ENCODE results near the gene SACM1L. TPM values are rescaled to one million over a fixed set of nuclear protein-coding genes. Genes with fewer than 3 reads are reported as not detected.

Gene SACM1L
- total and polyA plus RNA-seq, 2 experiments from 2014 or later, result 32.8 to 37.5 TPM

DNA sequence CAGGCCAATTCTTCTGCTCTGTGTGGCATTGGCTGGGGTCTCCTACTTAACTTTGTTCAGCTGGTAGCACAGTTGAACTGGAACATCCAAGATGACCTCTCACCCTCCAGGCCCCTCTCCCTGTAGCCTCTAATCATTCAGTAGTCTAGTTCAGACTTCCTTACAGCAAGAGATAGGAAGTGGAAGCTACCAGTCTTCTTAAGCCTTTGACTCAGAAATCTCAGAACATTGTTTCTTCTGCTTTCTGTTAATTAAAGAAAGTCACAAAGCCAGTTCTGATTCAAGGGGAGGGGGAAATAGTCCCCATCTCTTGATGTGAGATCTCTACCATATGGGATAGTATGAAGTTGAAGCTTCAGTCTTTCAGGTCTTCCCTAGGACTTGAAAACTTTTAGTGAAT, 18.8 kb upstream of the SACM1L start:
- no peak for DNase-seq (ENCODE audit: low read depth in 1 of 2, low spot score in 1 of 2)
- no peak overlapping the region for H3K27ac ChIP-seq
- TF ChIP-seq, protein P1, sequence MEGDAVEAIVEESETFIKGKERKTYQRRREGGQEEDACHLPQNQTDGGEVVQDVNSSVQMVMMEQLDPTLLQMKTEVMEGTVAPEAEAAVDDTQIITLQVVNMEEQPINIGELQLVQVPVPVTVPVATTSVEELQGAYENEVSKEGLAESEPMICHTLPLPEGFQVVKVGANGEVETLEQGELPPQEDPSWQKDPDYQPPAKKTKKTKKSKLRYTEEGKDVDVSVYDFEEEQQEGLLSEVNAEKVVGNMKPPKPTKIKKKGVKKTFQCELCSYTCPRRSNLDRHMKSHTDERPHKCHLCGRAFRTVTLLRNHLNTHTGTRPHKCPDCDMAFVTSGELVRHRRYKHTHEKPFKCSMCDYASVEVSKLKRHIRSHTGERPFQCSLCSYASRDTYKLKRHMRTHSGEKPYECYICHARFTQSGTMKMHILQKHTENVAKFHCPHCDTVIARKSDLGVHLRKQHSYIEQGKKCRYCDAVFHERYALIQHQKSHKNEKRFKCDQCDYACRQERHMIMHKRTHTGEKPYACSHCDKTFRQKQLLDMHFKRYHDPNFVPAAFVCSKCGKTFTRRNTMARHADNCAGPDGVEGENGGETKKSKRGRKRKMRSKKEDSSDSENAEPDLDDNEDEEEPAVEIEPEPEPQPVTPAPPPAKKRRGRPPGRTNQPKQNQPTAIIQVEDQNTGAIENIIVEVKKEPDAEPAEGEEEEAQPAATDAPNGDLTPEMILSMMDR (IDR thresholded peaks at IDR 0.05; ENCODE audit: low read depth, low read length), result no peak
- H3K9me3 ChIP-seq (ENCODE audit: low read depth), result no peaks in the 10 kb centered on the region
- H3K4me3 ChIP-seq, result no peak overlapping the region
- no peaks in the 10 kb centered on the region for H3K27me3 ChIP-seq
- H3K4me1 ChIP-seq (ENCODE audit: low read depth), result no peaks in the 10 kb centered on the region
- peaks cover 8% of the 10 kb centered on the region for H3K36me3 ChIP-seq

GRCh38 chr3:45670991-45671390, 18.2 kb upstream of the SACM1L start:
- DNase-seq (ENCODE audit: low read depth in 1 of 2, low spot score in 1 of 2), result peak in 1 of 2 donors; percentile 55
- H3K9me3 ChIP-seq (ENCODE audit: low read depth), result no peaks in the 10 kb centered on the region
- no peak overlapping the region for H3K27ac ChIP-seq
- H3K4me1 ChIP-seq (ENCODE audit: low read depth), result peaks cover under 1% of the 10 kb centered on the region
- no peak overlapping the region for H3K4me3 ChIP-seq
- TF ChIP-seq, protein P1 (IDR thresholded peaks at IDR 0.05; ENCODE audit: low read depth, low read length), result no peak
- no peaks in the 10 kb centered on the region for H3K27me3 ChIP-seq
- H3K36me3 ChIP-seq, result peaks cover 8% of the 10 kb centered on the region

DNA sequence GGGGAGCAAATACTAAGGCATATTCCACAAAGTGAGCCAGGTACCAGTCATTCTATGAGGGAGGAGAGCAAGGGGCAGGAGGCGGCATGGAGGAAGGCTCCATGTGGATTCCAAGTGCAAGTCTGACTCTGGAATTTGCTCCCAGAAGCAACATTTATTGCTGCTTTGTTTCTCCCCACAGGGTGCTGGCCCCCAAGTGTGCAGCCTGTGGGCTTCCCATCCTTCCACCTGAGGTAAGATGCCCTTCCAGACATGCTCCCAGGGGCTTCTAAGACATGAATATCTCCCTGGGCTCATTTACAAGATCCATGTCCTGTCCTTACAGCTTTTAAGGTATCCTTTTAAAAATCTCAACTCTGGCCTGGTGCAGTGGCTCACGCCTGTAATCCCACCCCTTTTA, 15.9 kb upstream of the SACM1L start:
- no peak for DNase-seq (ENCODE audit: low read depth in 1 of 2, low spot score in 1 of 2)
- Histone ChIP-seq H3K27me3 (no peaks in the 10 kb centered on the region), H3K27ac (no peak overlapping the region), H3K9me3 (ENCODE audit: low read depth) (no peaks in the 10 kb centered on the region), H3K36me3 (peaks cover 6% of the 10 kb centered on the region), H3K4me1 (ENCODE audit: low read depth) (peaks cover 7% of the 10 kb centered on the region), H3K4me3 (no peak overlapping the region)
- TF ChIP-seq, protein P1 (IDR thresholded peaks at IDR 0.05; ENCODE audit: low read depth, low read length), result no peak

DNA sequence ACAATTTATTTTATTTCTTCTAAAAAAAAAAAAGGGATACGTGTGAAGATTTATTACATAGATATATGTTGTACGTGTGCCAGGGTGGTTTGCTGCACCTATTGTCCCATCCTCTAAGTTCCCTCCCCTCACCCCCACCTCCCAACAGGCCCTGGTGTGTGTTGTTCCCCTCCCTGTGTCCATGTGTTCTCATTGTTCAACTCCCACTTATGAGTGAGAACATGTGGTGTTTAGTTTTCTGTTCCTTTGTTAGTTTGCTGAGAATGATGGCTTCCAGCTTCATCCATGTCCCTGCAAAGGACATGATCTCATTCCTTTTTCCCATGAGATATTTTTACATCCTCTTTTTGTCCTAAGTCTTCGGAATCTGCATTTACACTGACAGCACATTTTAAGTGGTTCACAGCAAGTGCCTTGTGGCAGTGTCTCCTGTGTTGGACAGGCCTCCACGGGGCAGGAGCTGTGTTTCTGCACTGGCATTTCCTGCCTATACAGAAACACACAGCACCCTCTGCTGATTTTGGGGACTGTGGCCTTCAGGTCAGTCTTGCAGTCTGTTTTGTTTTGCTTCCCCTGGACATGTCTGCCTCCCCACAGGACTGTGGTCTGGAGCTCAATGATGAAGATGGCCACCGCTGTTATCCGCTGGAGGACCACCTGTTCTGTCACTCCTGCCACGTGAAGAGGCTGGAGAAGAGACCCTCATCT, 12.7 kb upstream of the SACM1L start:
- H3K36me3 ChIP-seq, result peaks cover 3% of the 10 kb centered on the region

DNA sequence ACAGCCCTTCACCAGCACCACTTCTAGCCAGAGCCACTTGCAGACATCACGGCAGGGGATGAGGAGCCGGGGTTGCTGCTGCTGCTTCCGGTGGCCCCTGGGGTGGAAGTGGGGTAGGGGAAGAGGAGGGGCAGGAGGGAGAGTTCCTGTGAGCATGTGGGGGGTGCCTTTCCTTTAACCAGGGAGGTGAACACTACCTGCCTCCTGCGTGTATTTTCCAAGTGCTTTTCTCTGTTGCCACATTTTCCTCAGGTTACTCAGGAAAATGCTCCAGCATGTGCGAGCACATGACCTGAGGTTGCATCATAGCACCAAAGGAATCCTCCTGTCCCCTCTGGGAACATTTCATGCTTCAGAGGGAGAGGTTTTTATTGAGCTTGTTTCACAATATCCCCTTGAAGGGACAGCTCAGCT, 12.2 kb upstream of the SACM1L start:
- no peaks in the 10 kb centered on the region for H3K27me3 ChIP-seq
- TF ChIP-seq, protein P1 (IDR thresholded peaks at IDR 0.05; ENCODE audit: low read depth, low read length), result no peak
- H3K27ac ChIP-seq, result peak overlapping the region; percentile 75
- H3K36me3 ChIP-seq, result no peaks in the 10 kb centered on the region
- no peak overlapping the region for H3K4me3 ChIP-seq
- peak in 1 of 2 donors; percentile 77 for DNase-seq (ENCODE audit: low read depth in 1 of 2, low spot score in 1 of 2)
- H3K4me1 ChIP-seq (ENCODE audit: low read depth), result peaks cover 27% of the 10 kb centered on the region
- no peaks in the 10 kb centered on the region for H3K9me3 ChIP-seq (ENCODE audit: low read depth)

More for the DNA sequence above, 12.7 kb upstream of the SACM1L start:
- H3K27me3 ChIP-seq, result no peaks in the 10 kb centered on the region
- peak overlapping the region; percentile 75 for H3K27ac ChIP-seq
- DNase-seq (ENCODE audit: low read depth in 1 of 2, low spot score in 1 of 2), result no peak
- TF ChIP-seq, protein P1 (IDR thresholded peaks at IDR 0.05; ENCODE audit: low read depth, low read length), result no peak
- no peak overlapping the region for H3K4me3 ChIP-seq
- H3K4me1 ChIP-seq (ENCODE audit: low read depth), result peaks cover 23% of the 10 kb centered on the region
- H3K9me3 ChIP-seq (ENCODE audit: low read depth), result no peaks in the 10 kb centered on the region
